NCI-H82 treated with DMSO at 0.1 percent for 48 hours (cell line): Measurements from ENCODE around the gene IL9R.
"Not testable (repeated sequence)": the region's sequence is repeated elsewhere in the genome, so short reads cannot be mapped to it uniquely, and the experiment has no call there.

Experiments used
- DNase-seq: peaks from one replicate; lab custom pipeline; 2025; ENCODE audit not compliant: unreplicated experiment; lab: John Stamatoyannopoulos, UW

IL9R gene

GRCh38 chrX:156029707-156030442 lies 32.4 kb downstream of the IL9R start:
- DNase-seq: not testable (repeated sequence)

- not testable (repeated sequence) for DNase-seq
Measured at GRCh38 chrX:156030474-156030873, 33.0 kb downstream of the IL9R start.
